B cell (primary cell): ENCODE results near the gene LCP1. TPM values are rescaled to one million over a fixed set of nuclear protein-coding genes. Genes with fewer than 3 reads are reported as not detected.

ENCODE experiments used
- ATAC-seq: fragments of 200-7000 bp; cut with Tn5 transposase; one replicate; pipeline ENCODE4 v1.10.0; 2021; ENCODE audit warnings: low read depth, mild to moderate bottlenecking, moderate number of reproducible peaks, moderate library complexity
- CTCF ChIA-PET: fragments of 350-600 bp; sonication (Branson Sonifier 250); formaldehyde crosslinking; loops from one replicate; lab custom pipeline; 2021; ENCODE audit warnings: antibody characterized with exemption, inconsistent platforms; lab: Charles Lee
- POLR2A ChIA-PET: fragments of 350-600 bp; sonication (Branson Sonifier 250); formaldehyde crosslinking; loops from one replicate; lab custom pipeline; 2021; ENCODE audit warnings: antibody characterized with exemption; lab: Charles Lee
- DNase-seq: peaks from one replicate; pipeline ENCODE4 v3.0.0; 2013
- H2AFZ ChIP-seq: 2 replicates; pipeline ENCODE4 v1.6.1; 2012; ENCODE audit warnings: mild to moderate bottlenecking, low read depth, low read length; ENCODE audit not compliant: insufficient read depth, poor library complexity, severe bottlenecking
- H3K27ac ChIP-seq, 2 donors: 1 replicate in 1 of 2; 2 replicates in 1 of 2; pipeline ENCODE4 v1.5.1; 2012 to 2013; ENCODE audit warnings: low read length in 2 of 2, mild to moderate bottlenecking in 2 of 2, moderate library complexity in 1 of 2
- H3K27me3 ChIP-seq, 4 experiments: fragments of 200-600 bp in 1 of 4; sonication (generic) in 1 of 4; replicated peaks in 1 of 4; 1 replicate in 2 of 4; 2 replicates in 2 of 4; pipeline versions ENCODE4 v1.6.1 to v1.7.0; 2013 to 2016; ENCODE audit warnings: low read length in 3 of 4, mild to moderate bottlenecking in 2 of 4, mixed read lengths in 1 of 4, moderate library complexity in 1 of 4; ENCODE audit not compliant: insufficient read depth in 4 of 4, control insufficient read depth in 3 of 4; ENCODE audit errors: control extremely low read depth in 1 of 4
- H3K36me3 ChIP-seq, 2 experiments: replicated peaks in 1 of 2; 1 replicate in 1 of 2; 2 replicates in 1 of 2; pipeline versions ENCODE4 v1.6.1 to v1.7.1; 2013; ENCODE audit warnings: low read length in 1 of 2; ENCODE audit not compliant: insufficient read depth in 2 of 2, control insufficient read depth in 1 of 2; ENCODE audit errors: control extremely low read depth in 1 of 2, extremely low read depth in 1 of 2
- H3K4me1 ChIP-seq, 2 donors: fragments of 200-600 bp in 1 of 2; sonication (generic) in 1 of 2; 1 replicate in 1 of 2; 2 replicates in 1 of 2; pipeline versions ENCODE4 v1.5.1 to v1.6.1; 2013 to 2017; ENCODE audit warnings: low read length in 2 of 2; ENCODE audit not compliant: control insufficient read depth in 2 of 2, insufficient read depth in 2 of 2
- H3K4me2 ChIP-seq: replicated peaks from 2 replicates; pipeline ENCODE3; 2012; ENCODE audit warnings: mild to moderate bottlenecking, low read depth, low read length; ENCODE audit not compliant: poor library complexity, severe bottlenecking
- H3K4me3 ChIP-seq, 5 experiments: fragments of 200-600 bp in 1 of 5; sonication (generic) in 1 of 5; 1 replicate in 3 of 5; 2 replicates in 2 of 5; pipeline versions ENCODE4 v1.5.1 to v1.7.0; 2011 to 2016; ENCODE audit warnings: low read length in 4 of 5, mild to moderate bottlenecking in 4 of 5, low read depth in 2 of 5, control low read depth in 1 of 5, moderate library complexity in 1 of 5; ENCODE audit not compliant: insufficient read depth in 1 of 5; ENCODE audit errors: control extremely low read depth in 1 of 5, extremely low read depth in 1 of 5
- H3K79me2 ChIP-seq: fragments of 200-600 bp; sonication (generic); one replicate; pipeline ENCODE4 v1.6.0; 2016; ENCODE audit warnings: low read length; ENCODE audit not compliant: control insufficient read depth, insufficient read depth
- H3K9ac ChIP-seq: fragments of 200-600 bp; sonication (generic); 2 replicates; pipeline ENCODE4 v1.6.1; 2017; ENCODE audit warnings: mild to moderate bottlenecking, low read length, moderate library complexity
- H3K9me3 ChIP-seq, 3 donors: one replicate each; pipeline versions ENCODE4 v1.6.1 to v1.7.1; 2013; ENCODE audit warnings: low read length in 2 of 3; ENCODE audit not compliant: control insufficient read depth in 2 of 3, insufficient read depth in 1 of 3; ENCODE audit errors: control extremely low read depth in 1 of 3
- H4K20me1 ChIP-seq: 2 replicates; pipeline ENCODE4 v1.6.0; 2012; ENCODE audit warnings: mild to moderate bottlenecking, low read length; ENCODE audit not compliant: insufficient read depth, control insufficient read depth, poor library complexity, severe bottlenecking
- H3K27ac Mint-ChIP-seq: one replicate; pipeline ENCODE4 v1.8.0; 2021; ENCODE audit warnings: mixed read lengths
- H3K27me3 Mint-ChIP-seq: one replicate; pipeline ENCODE4 v1.8.0; 2021; ENCODE audit warnings: mixed read lengths
- H3K4me1 Mint-ChIP-seq: one replicate; pipeline ENCODE4 v1.8.0; 2021; ENCODE audit warnings: mixed read lengths
- H3K4me3 Mint-ChIP-seq: one replicate; pipeline ENCODE4 v1.8.0; 2021; ENCODE audit warnings: mixed read lengths
- H3K9me3 Mint-ChIP-seq: one replicate; pipeline ENCODE4 v1.8.0; 2022; ENCODE audit warnings: mixed read lengths; ENCODE audit not compliant: insufficient read depth
- CTCF ChIP-seq: fragments of 200-600 bp; IDR thresholded peaks from one replicate; pipeline ENCODE4 v1.8.0; 2022; ENCODE audit warnings: antibody characterized with exemption, mild to moderate bottlenecking
- EZH2 ChIP-seq: IDR thresholded peaks from 2 replicates; pipeline ENCODE4 v1.6.1; 2012; ENCODE audit warnings: borderline replicate concordance, low read depth, mild to moderate bottlenecking, moderate library complexity, low read length; ENCODE audit not compliant: insufficient read depth, poor library complexity, severe bottlenecking
- WGBS: methylation state at CpG from one replicate; pipeline ENCODE4 v1.1.5; 2013; ENCODE audit warnings: missing lambda C conversion rate; ENCODE audit not compliant: insufficient coverage; 5-methylcytosine and 5-hydroxymethylcytosine counted together
- intact Hi-C: fragments of 100-400 bp; cut with micrococcal nuclease; formaldehyde crosslinking; loops from one replicate; pipeline ENCODE4 v1.10.0; 2022
- polyA plus RNA-seq: library from polyadenylated mRNA; depleted of rRNA; stranded (reverse); fragments of >200 nt; gene quantifications from 2 replicates; pipeline ENCODE4 v1.2.3, GENCODE V29; 2012
- small RNA-seq: library from RNA; depleted of rRNA; stranded (forward); fragments of <200 nt; gene quantifications from one replicate; pipeline ENCODE3, GENCODE V24; 2012; ENCODE audit warnings: low replicate concordance, low read depth; ENCODE audit not compliant: insufficient read length
- total RNA-seq, 2 donors: library from RNA; stranded (reverse); fragments of 120-200 nt in 1 of 2; gene quantifications; 1 replicate in 1 of 2; 2 replicates in 1 of 2; pipeline versions ENCODE4 v1.2.3 to v1.2.4, GENCODE V29; 2013 to 2022

LCP1 gene
- total and polyA plus RNA-seq, 2 donors (not counting 1 experiment from before 2014, with no cell fraction given): 151 to 243 TPM

- H3K9me3 ChIP-seq: no peaks in the 10 kb centered on the region
- intact Hi-C loops: no loop called here
- H3K27me3 ChIP-seq: no peaks in the 10 kb centered on the region
- CTCF ChIA-PET: no interaction called here
- Mint-ChIP-seq H3K4me1 (no peaks in the 10 kb centered on the region), H3K27ac (no peak overlapping the region), H3K27me3 (no peaks in the 10 kb centered on the region), H3K4me3 (no peak overlapping the region), H3K9me3 (no peaks in the 10 kb centered on the region)
- H3K4me3 ChIP-seq: no peak overlapping the region
- WGBS: no CpG with 5 or more reads among the region's 3 CpGs
- no peak for TF ChIP-seq CTCF
- TF ChIP-seq EZH2: no peak
- POLR2A ChIA-PET: no interaction called here
- no peak overlapping the region for H3K9ac ChIP-seq
- no peaks in the 10 kb centered on the region for H3K79me2 ChIP-seq
- no peak overlapping the region for H3K4me2 ChIP-seq
- no peaks in the 10 kb centered on the region for H3K36me3 ChIP-seq
- no peak overlapping the region for H3K27ac ChIP-seq
- H4K20me1 ChIP-seq: no peaks in the 10 kb centered on the region
- DNase-seq (no peak), ATAC-seq (no peak)
- no peak overlapping the region for H2AFZ ChIP-seq
- H3K4me1 ChIP-seq: no peaks in the 10 kb centered on the region
Observed at GRCh38 chr13:46076827-46077226, 105.2 kb downstream of the LCP1 start.

Small RNA genes lying within 50 kb of the gene (small RNA-seq; reads per million reads assigned to genes)
- not detected for gene RN7SL288P

Other genes starting within 250 kb of the LCP1 start
- 61.9 and 65.7 TPM in 2 replicates for gene ZC3H13, start 129.4 kb downstream of the LCP1 start, total RNA-seq
- 4.8 and 11.6 TPM in 2 replicates for gene ZC3H13, start 129.4 kb downstream of the LCP1 start, polyA plus RNA-seq
- gene CPB2, start 77.1 kb downstream of the LCP1 start, total RNA-seq: not detected in 2 replicates
- not detected in 2 replicates for gene CPB2, start 77.1 kb downstream of the LCP1 start, polyA plus RNA-seq
- gene LRRC63, start 29.8 kb upstream of the LCP1 start, total RNA-seq: 0.25 TPM in 1 of 2 replicates, not detected in the other
- gene LRRC63, start 29.8 kb upstream of the LCP1 start, polyA plus RNA-seq: 0.06 and 0.09 TPM in 2 replicates
- gene RUBCNL, start 205.1 kb upstream of the LCP1 start, total RNA-seq: 370 and 392 TPM in 2 replicates
- gene RUBCNL, start 205.1 kb upstream of the LCP1 start, polyA plus RNA-seq: 185 and 310 TPM in 2 replicates